Measurements from ENCODE around the gene DNASE1L2. TPM values are rescaled to one million over a fixed set of nuclear protein-coding genes. Genes with fewer than 3 reads are reported as not detected.

The DNASE1L2 gene
- total and polyA plus RNA-seq, 5 donors from 2014 or later: 0.37 TPM; not detected in 4

- no peaks in the 10 kb centered on the region for H3K27me3 ChIP-seq (ENCODE audit: control insufficient read depth, insufficient read depth, low read length)
- DNase-seq (no peak), ATAC-seq (ENCODE audit: low read depth in 2 of 2) (no peak)
- H3K4me3 ChIP-seq (ENCODE audit: low read depth, low read length): no peak overlapping the region
- Mint-ChIP-seq H3K9me3 (peaks cover 0 to 2% (median 0%) of the 10 kb centered on the region in 7 donors), H3K27ac (no peak overlapping the region), H3K36me3 (peaks cover 8% of the 10 kb centered on the region), H3K4me3 (no peak overlapping the region), H3K4me1 (peaks cover 0 to 22% (median 5%) of the 10 kb centered on the region in 4 donors), H3K27me3 (no peaks in the 10 kb centered on the region)
- peaks cover 9% of the 10 kb centered on the region for H3K4me1 ChIP-seq (ENCODE audit: control insufficient read depth, insufficient read depth, low read length, poor library complexity, severe bottlenecking)
- H3K36me3 ChIP-seq (ENCODE audit: control insufficient read depth, insufficient read depth, low read length): peaks cover 55% of the 10 kb centered on the region
- no peak overlapping the region for H3K27ac ChIP-seq (ENCODE audit: insufficient read depth, low read length, poor library complexity, severe bottlenecking)
- no peaks in the 10 kb centered on the region for H3K9me3 ChIP-seq (ENCODE audit: control insufficient read depth in 2 of 2, low read length in 2 of 2)
These were observed 6.5 kb upstream of the DNASE1L2 start for GRCh38 chr16:2229632-2230250.

GRCh38 chr16:2230376-2230775 is 5.9 kb upstream of the DNASE1L2 start:
- Histone ChIP-seq H3K27ac (ENCODE audit: insufficient read depth, low read length, poor library complexity, severe bottlenecking) (no peak overlapping the region), H3K9me3 (ENCODE audit: control insufficient read depth in 2 of 2, low read length in 2 of 2) (no peaks in the 10 kb centered on the region), H3K36me3 (ENCODE audit: control insufficient read depth, insufficient read depth, low read length) (peaks cover 60% of the 10 kb centered on the region), H3K27me3 (ENCODE audit: control insufficient read depth, insufficient read depth, low read length) (no peaks in the 10 kb centered on the region), H3K4me1 (ENCODE audit: control insufficient read depth, insufficient read depth, low read length, poor library complexity, severe bottlenecking) (peaks cover 5% of the 10 kb centered on the region), H3K4me3 (ENCODE audit: low read depth, low read length) (no peak overlapping the region)
- peaks cover 2% of the 10 kb centered on the region for H3K27me3 Mint-ChIP-seq
- no peak overlapping the region for H3K27ac Mint-ChIP-seq
- no peak for ATAC-seq (ENCODE audit: low read depth in 2 of 2)
- H3K4me3 Mint-ChIP-seq: no peak overlapping the region
- DNase-seq: no peak
- peaks cover 0 to 16% (median 3%) of the 10 kb centered on the region in 4 donors for H3K4me1 Mint-ChIP-seq
- H3K9me3 Mint-ChIP-seq: peaks cover 0 to 2% (median 0%) of the 10 kb centered on the region in 7 donors
- H3K36me3 Mint-ChIP-seq: peaks cover 8% of the 10 kb centered on the region

- no peak for ATAC-seq (ENCODE audit: low read depth in 2 of 2)
- Mint-ChIP-seq H3K27me3 (peaks cover 5% of the 10 kb centered on the region), H3K36me3 (peaks cover 8% of the 10 kb centered on the region)
These were observed 5.0 kb upstream of the DNASE1L2 start for GRCh38 chr16:2231016-2231931.

GRCh38 chr16:2232094-2232990 is 3.9 kb upstream of the DNASE1L2 start:
- no peak for DNase-seq
- H3K36me3 Mint-ChIP-seq: peaks cover 4% of the 10 kb centered on the region
- ATAC-seq (ENCODE audit: low read depth in 2 of 2): no peak
- H3K36me3 ChIP-seq (ENCODE audit: control insufficient read depth, insufficient read depth, low read length): peaks cover 53% of the 10 kb centered on the region
- H3K27ac Mint-ChIP-seq: no peak overlapping the region
- no peak overlapping the region for H3K4me3 ChIP-seq (ENCODE audit: low read depth, low read length)
- H3K27me3 ChIP-seq (ENCODE audit: control insufficient read depth, insufficient read depth, low read length): no peaks in the 10 kb centered on the region
- peaks cover 0 to 4% (median under 1%) of the 10 kb centered on the region in 4 donors for H3K4me1 Mint-ChIP-seq
- no peak overlapping the region for H3K27ac ChIP-seq (ENCODE audit: insufficient read depth, low read length, poor library complexity, severe bottlenecking)
- H3K4me3 Mint-ChIP-seq: no peak overlapping the region
- H3K9me3 Mint-ChIP-seq: no peaks in the 10 kb centered on the region
- peaks cover 5% of the 10 kb centered on the region for H3K27me3 Mint-ChIP-seq
- H3K4me1 ChIP-seq (ENCODE audit: control insufficient read depth, insufficient read depth, low read length, poor library complexity, severe bottlenecking): peaks cover 9% of the 10 kb centered on the region
- no peaks in the 10 kb centered on the region for H3K9me3 ChIP-seq (ENCODE audit: control insufficient read depth in 2 of 2, low read length in 2 of 2)

More at GRCh38 chr16:2231016-2231931, 5.0 kb upstream of the DNASE1L2 start:
- Mint-ChIP-seq H3K9me3 (peaks cover 0 to 2% (median 0%) of the 10 kb centered on the region in 7 donors), H3K4me1 (peaks cover 0 to 12% (median 1%) of the 10 kb centered on the region in 4 donors), H3K4me3 (no peak overlapping the region), H3K27ac (no peak overlapping the region)
- Histone ChIP-seq H3K4me3 (ENCODE audit: low read depth, low read length) (no peak overlapping the region), H3K4me1 (ENCODE audit: control insufficient read depth, insufficient read depth, low read length, poor library complexity, severe bottlenecking) (peaks cover 2% of the 10 kb centered on the region), H3K27ac (ENCODE audit: insufficient read depth, low read length, poor library complexity, severe bottlenecking) (no peak overlapping the region), H3K27me3 (ENCODE audit: control insufficient read depth, insufficient read depth, low read length) (no peaks in the 10 kb centered on the region), H3K9me3 (ENCODE audit: control insufficient read depth in 2 of 2, low read length in 2 of 2) (no peaks in the 10 kb centered on the region), H3K36me3 (ENCODE audit: control insufficient read depth, insufficient read depth, low read length) (peaks cover 61% of the 10 kb centered on the region)
- DNase-seq: no peak

GRCh38 chr16:2233046-2233775 is 3.0 kb upstream of the DNASE1L2 start:
- Mint-ChIP-seq H3K27ac (no peak overlapping the region), H3K27me3 (peaks cover 5% of the 10 kb centered on the region), H3K4me3 (no peak overlapping the region), H3K9me3 (no peaks in the 10 kb centered on the region), H3K4me1 (peaks cover 0 to 2% (median under 1%) of the 10 kb centered on the region in 4 donors), H3K36me3 (peaks cover 4% of the 10 kb centered on the region)
- Histone ChIP-seq H3K4me3 (ENCODE audit: low read depth, low read length) (no peak overlapping the region), H3K4me1 (ENCODE audit: control insufficient read depth, insufficient read depth, low read length, poor library complexity, severe bottlenecking) (peaks cover 9% of the 10 kb centered on the region), H3K27me3 (ENCODE audit: control insufficient read depth, insufficient read depth, low read length) (no peaks in the 10 kb centered on the region), H3K27ac (ENCODE audit: insufficient read depth, low read length, poor library complexity, severe bottlenecking) (no peak overlapping the region), H3K9me3 (ENCODE audit: control insufficient read depth in 2 of 2, low read length in 2 of 2) (no peaks in the 10 kb centered on the region), H3K36me3 (ENCODE audit: control insufficient read depth, insufficient read depth, low read length) (peaks cover 47% of the 10 kb centered on the region)
- ATAC-seq (ENCODE audit: low read depth in 2 of 2): no peak
- DNase-seq: no peak

GRCh38 chr16:2233872-2234812 is 2.1 kb upstream of the DNASE1L2 start:
- no peak overlapping the region for H3K27ac Mint-ChIP-seq
- H3K27me3 Mint-ChIP-seq: peaks cover 5% of the 10 kb centered on the region
- peaks cover 4% of the 10 kb centered on the region for H3K36me3 Mint-ChIP-seq
- DNase-seq (no peak), ATAC-seq (ENCODE audit: low read depth in 2 of 2) (no peak)
- H3K4me3 Mint-ChIP-seq: no peak overlapping the region
- no peaks in the 10 kb centered on the region for H3K9me3 Mint-ChIP-seq
- no peak overlapping the region for H3K4me3 ChIP-seq (ENCODE audit: low read depth, low read length)
- H3K4me1 Mint-ChIP-seq: peaks cover 0 to 2% (median under 1%) of the 10 kb centered on the region in 4 donors
- no peaks in the 10 kb centered on the region for H3K9me3 ChIP-seq (ENCODE audit: control insufficient read depth in 2 of 2, low read length in 2 of 2)
- no peaks in the 10 kb centered on the region for H3K27me3 ChIP-seq (ENCODE audit: control insufficient read depth, insufficient read depth, low read length)
- no peak overlapping the region for H3K27ac ChIP-seq (ENCODE audit: insufficient read depth, low read length, poor library complexity, severe bottlenecking)
- peaks cover 9% of the 10 kb centered on the region for H3K4me1 ChIP-seq (ENCODE audit: control insufficient read depth, insufficient read depth, low read length, poor library complexity, severe bottlenecking)
- peaks cover 39% of the 10 kb centered on the region for H3K36me3 ChIP-seq (ENCODE audit: control insufficient read depth, insufficient read depth, low read length)
